Astrocyte of the cerebellum (primary cell): ENCODE measurements around the gene MS4A6A.
"Not testable (repeated sequence)": the region's sequence is repeated elsewhere in the genome, so short reads cannot be mapped to it uniquely, and the experiment has no call there.

Experiments
- DNase-seq: peaks from one replicate; pipeline ENCODE4 v3.0.0-alpha.2; 2011; ENCODE audit warnings: low read depth
- H3K4me3 ChIP-seq: 2 replicates; pipeline ENCODE4 v1.5.1; 2011; ENCODE audit warnings: mild to moderate bottlenecking, low read depth, low read length, moderate library complexity
- in situ Hi-C: cut with HindIII; loops from 2 replicates; pipeline ENCODE4 v1.10.0; 2017; ENCODE audit warnings: low sequenced_read_pairs
- TF ChIP-seq, protein P1 (sequence below): IDR thresholded peaks from 2 replicates; pipeline ENCODE4 v1.5.1; 2012; ENCODE audit warnings: low read length, low read depth, moderate library complexity, mild to moderate bottlenecking; ENCODE audit errors: missing control alignments

MS4A6A gene

DNA sequence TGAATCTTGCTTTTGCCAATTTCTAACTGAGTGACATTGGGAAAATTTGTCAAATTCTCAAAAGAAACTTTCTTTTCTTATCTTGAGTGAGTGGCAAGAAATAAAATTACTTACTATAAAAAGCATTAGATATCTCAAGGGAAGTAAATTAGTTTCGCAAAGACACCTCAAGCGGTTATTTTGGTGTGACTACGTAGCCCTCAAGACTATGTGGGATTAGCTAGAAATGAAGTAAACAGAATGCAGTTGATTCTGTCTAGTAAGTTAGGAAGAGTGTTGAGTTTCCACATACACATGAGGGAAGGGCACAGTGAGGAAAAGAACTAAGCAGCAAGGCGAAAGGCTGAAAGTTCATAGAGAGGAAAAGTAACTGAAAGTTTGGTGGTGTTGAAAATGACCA is 28.3 kb upstream of the MS4A6A start:
- H3K4me3 ChIP-seq = no peak overlapping the region
- TF ChIP-seq, protein P1, sequence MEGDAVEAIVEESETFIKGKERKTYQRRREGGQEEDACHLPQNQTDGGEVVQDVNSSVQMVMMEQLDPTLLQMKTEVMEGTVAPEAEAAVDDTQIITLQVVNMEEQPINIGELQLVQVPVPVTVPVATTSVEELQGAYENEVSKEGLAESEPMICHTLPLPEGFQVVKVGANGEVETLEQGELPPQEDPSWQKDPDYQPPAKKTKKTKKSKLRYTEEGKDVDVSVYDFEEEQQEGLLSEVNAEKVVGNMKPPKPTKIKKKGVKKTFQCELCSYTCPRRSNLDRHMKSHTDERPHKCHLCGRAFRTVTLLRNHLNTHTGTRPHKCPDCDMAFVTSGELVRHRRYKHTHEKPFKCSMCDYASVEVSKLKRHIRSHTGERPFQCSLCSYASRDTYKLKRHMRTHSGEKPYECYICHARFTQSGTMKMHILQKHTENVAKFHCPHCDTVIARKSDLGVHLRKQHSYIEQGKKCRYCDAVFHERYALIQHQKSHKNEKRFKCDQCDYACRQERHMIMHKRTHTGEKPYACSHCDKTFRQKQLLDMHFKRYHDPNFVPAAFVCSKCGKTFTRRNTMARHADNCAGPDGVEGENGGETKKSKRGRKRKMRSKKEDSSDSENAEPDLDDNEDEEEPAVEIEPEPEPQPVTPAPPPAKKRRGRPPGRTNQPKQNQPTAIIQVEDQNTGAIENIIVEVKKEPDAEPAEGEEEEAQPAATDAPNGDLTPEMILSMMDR = no peak
- in situ Hi-C loops = no loop called here
- DNase-seq = no peak

DNA sequence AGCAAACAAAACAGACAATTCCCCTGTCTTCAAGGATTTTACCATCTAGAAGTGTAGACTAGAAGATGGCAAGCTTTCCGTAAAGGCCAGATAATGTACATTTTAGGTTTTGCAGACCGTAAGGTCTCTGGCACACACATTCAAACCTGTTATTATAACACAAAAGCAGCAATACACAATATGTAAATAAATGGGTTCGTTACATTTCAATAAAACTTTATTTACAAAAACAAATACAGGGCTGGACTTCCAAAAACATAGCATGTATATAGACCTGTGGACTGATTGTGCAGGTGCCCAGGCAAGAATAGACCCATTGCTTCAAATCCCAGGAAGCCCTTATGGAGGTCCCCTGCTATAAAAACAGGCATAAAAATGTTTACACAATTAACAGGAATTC is 27.1 kb upstream of the MS4A6A start:
- in situ Hi-C loops = no loop called here
- DNase-seq = no peak
- TF ChIP-seq, protein P1 = no peak

DNA sequence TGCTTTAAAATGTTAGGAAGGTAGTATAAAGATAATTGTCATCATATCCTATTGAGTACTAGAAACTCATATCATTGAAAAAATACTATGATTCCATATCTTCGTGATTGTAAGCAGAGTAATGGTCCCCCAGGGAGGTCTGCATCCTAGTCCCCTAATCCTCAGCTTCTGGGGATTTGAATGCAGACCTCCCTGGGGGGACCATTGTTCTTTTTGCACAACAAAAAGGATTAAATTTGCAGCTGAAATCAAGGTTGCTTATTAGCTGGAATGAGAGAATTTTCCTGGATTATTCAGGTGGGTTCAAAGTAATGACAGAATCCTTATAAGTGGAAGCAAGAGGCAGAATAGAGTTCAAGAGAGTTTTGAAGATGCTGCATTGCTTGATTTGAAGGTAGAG is 26.1 kb upstream of the MS4A6A start:
- TF ChIP-seq, protein P1 = no peak
- in situ Hi-C loops = no loop called here
- H3K4me3 ChIP-seq = no peak overlapping the region
- no peak for DNase-seq

More for the DNA sequence above, 27.1 kb upstream of the MS4A6A start:
- no peak overlapping the region for H3K4me3 ChIP-seq

DNA sequence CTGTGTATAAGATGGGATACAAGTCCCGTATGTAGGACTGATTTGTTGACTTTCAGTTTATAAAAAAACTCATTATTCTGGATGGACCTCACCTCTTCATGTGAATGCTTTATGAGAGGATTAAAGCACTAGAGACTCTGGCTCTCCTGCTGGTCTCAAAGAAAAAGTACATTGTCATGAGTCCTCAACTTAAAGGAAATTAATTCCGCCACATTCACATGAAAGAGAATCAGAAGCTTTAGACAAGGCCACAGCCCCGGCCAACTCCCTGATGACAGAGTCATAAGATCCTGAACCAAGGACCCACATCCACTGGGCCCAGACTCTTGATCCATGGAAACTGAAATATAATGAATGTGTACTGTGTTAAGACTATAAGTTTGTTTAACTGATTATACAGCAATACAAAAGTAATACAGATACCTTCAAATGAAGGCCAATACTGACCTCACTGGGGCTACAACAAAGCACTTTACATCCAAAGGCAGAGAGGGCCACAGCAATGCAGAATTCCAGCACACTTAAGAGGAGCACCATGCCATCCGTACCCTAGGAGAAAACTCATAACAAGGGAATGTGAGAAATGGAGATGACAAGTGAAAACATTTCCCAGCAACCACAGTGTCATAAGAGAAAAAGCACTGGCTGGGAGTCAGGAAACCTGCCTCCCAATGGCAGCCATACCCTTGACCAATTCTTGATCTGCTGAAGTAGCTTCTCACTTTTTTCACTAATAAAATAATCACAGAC is 25.4 kb upstream of the MS4A6A start:
- TF ChIP-seq, protein P1 = no peak
- in situ Hi-C loops = no loop called here
- no peak for DNase-seq
- H3K4me3 ChIP-seq = no peak overlapping the region

DNA sequence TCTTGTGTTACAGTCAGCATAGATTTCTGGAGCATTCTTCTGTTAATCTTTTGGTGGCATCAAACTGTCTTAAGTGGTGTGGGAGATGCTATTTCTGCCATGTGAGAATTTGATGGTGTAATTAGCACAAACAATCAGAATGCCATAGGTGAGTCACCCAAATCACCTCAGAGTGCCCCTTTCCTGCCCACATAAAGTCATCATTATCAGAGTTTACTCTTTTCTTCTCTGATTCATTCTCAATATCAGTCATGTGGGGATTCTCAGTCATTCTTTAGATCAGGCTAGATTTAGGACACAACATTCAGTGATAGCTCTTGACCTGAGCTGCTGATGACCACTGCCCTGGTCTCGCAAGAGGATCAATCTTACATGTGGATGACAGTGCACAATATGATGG is 23.7 kb upstream of the MS4A6A start:
- DNase-seq = no peak
- TF ChIP-seq, protein P1 = no peak
- no peak overlapping the region for H3K4me3 ChIP-seq
- in situ Hi-C loops = no loop called here

DNA sequence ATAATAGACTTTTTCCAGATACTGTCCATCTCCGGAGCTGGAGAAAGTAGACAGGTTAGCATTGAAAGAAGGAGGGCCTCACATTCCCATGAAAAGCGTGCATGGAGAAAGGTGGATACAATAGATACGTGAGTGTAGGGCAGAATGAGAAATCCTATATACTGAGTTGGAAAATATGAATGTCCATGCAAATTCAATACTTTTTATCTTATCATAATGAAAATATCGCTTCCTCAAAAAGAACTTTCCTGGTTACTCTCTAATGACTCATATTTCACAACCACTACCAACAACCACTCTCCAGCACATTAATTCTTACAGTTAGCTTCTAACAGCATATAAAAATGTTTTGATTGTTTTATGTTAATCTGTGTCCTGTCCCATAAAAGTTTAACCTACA is 22.0 kb upstream of the MS4A6A start:
- H3K4me3 ChIP-seq = no peak overlapping the region
- in situ Hi-C loops = no loop called here
- no peak for DNase-seq
- TF ChIP-seq, protein P1 = no peak

DNA sequence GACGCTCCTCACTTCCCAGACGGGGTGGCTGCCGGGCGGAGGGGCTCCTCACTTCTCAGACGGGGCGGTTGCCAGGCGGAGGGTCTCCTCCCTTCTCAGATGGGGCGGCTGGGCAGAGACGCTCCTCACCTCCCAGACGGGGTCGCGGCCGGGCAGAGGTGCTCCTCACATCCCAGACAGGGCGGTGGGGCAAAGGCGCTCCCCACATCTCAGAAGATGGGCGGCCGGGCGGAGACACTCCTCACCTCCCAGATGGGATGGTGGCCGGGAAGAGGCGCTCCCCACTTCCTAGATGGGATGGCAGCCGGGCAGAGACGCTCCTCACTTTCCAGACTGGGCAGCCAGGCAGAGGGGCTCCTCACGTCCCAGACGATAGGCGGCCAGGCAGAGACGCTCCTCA is 18.5 kb upstream of the MS4A6A start:
- H3K4me3 ChIP-seq, DNase-seq, in situ Hi-C loops: not testable (repeated sequence)
